ENCODE results near the gene ADK.
"Not testable (repeated sequence)": the region's sequence is repeated elsewhere in the genome, so short reads cannot be mapped to it uniquely, and the experiment has no call there.

ADK gene

GRCh38 chr10:74150990-74151878 is at the start of gene ADK:
TSS of gene ADK (plus strand) at chr10:74151221. CDS start at chr10:74151279, 58 bp downstream.
- DNase-seq = peak; percentile 99

GRCh38 chr10:74103560-74104258 is 47.3 kb upstream of the ADK start:
- peak; percentile 63 to 87 for DNase-seq

- DNase-seq = no peak
Measured at GRCh38 chr10:74104480-74104879, 46.5 kb upstream of the ADK start.

- no peak for DNase-seq
Measured at GRCh38 chr10:74104996-74105395, 46.0 kb upstream of the ADK start.

DNA sequence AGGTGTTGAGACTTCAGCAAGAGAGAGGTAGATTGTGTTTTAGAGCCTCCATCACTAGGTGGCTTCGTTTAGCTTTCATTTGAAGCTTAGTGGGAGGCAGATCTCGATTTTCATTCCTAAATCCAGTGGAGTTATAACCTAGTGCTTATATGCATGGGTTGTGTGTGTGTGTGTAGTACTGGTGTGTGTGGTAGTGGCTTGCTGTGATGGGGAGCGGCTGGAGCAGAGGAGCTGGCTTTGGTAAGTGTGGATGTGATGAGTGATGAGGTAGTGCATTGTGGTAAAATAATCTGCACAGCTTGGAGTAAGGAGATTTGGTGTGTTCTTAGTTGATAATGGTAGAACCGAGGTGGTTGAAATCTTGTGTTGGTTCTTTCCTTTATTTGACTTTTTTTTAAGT is 43.6 kb upstream of the ADK start:
- DNase-seq = no peak

DNA sequence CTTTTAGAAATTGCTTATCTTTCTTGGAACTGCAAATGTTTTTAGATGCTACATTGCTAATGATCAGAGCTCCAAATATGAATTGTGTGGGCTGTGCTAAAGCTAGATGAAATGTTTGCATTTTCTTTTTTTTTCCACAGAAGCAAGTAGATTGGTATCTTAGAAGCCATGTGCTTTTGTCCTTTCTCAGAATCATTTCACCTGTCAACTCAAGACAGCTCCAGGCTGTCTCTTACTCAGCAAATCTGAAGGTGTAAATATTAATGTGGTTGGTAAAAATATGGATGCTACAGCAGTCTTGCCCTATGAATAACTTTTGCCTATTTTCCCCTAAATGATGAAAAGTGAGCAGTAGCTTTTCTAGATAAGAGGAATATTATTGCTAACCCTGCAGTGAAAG is 41.6 kb upstream of the ADK start:
- no peak for DNase-seq

- DNase-seq = no peak
Measured at GRCh38 chr10:74110120-74110519, 40.9 kb upstream of the ADK start.

DNA sequence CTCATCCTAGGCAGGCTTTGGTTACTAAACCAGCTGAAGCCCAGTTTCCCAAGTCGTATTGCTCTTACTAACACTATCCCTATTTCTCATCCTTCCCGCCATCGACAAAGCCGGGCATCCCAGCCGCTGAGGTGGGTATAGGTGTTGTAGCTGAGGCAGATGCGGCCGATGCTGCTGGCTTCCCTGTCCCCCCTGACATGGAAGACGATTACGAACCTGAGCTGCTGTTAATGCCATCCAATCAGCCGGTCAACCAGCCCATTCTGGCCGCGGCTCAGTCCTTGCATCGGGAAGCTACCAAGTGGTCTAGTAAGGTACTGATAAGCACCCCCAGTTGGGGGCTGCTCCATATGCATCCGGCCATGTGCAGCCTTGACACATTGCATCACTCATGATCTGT is 39.2 kb upstream of the ADK start:
- DNase-seq = no peak

GRCh38 chr10:74113546-74113945 is 37.5 kb upstream of the ADK start:
- no peak for DNase-seq

- DNase-seq = no peak
Measured at GRCh38 chr10:74114041-74114448, 37.0 kb upstream of the ADK start.

DNA sequence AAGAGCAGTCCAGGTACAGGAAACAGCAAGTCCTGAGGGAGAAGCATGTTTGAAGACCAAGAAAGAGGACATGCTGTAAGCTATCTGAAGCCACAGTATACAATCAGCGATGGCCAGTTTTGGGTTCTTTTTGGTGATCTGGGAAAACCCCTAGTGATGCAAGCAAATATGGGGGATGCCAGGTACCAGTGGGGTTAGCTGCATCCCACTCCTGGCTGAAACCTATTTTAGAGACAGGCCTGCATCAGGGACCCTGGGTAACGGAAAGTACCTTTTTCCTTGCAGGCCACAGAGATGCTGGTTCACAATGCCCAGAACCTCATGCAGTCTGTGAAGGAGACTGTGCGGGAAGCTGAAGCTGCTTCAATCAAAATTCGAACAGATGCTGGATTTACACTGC is 33.3 kb upstream of the ADK start:
- DNase-seq = no peak

GRCh38 chr10:74118804-74119203 is 32.2 kb upstream of the ADK start:
- no peak for DNase-seq

DNA sequence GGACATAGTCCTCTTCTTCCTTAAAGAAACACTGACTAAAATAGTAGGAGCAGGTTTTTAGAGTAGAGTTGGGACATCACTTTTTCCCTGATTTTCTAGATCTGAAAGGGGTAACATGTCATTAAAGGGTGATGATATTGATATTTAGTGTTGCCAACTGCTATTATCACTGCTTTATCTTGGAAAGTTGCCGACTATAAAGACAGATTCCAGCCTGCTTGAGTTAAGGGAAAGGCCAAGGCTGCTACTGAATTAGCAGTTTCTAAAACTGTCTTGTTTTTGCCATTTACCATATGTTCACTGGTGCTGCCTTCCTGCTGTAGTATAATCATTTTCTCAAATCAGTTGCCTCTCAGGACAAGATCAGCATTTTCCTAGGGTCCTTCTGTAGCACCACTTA is 30.1 kb upstream of the ADK start:
- no peak for DNase-seq

- DNase-seq = no peak
Measured at GRCh38 chr10:74121368-74121767, 29.7 kb upstream of the ADK start.

- no peak for DNase-seq
Measured at GRCh38 chr10:74122060-74122459, 29.0 kb upstream of the ADK start.

GRCh38 chr10:74123081-74123480 is 27.9 kb upstream of the ADK start:
- peak in 1 of 2 experiments; percentile 12 for DNase-seq

- no peak for DNase-seq
Measured at GRCh38 chr10:74133923-74134820, 16.8 kb upstream of the ADK start.

- DNase-seq = no peak
Measured at GRCh38 chr10:74135452-74135851, 15.6 kb upstream of the ADK start.

DNA sequence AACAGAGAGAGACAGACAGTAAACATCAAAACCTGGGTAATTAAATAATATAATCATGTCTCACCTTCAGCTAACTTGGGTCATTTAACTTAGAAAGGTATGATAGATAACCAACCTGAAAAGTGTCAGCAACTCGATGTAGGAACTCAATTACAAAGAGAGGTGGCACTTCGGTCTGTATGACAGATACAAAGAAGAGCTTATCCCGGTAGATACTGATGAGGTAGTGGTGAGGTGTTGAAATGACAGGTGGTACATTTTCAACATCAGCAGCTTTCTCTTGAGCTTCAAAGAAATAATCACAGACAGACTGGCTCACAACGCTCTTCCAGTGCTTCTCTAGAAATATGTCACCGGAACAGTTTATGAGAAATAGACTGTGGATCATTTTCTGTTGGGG is 13.0 kb upstream of the ADK start:
- no peak for DNase-seq

- not testable (repeated sequence) for DNase-seq
Measured at GRCh38 chr10:74138596-74138995, 12.4 kb upstream of the ADK start.

GRCh38 chr10:74139981-74140380 is 11.0 kb upstream of the ADK start:
- no peak for DNase-seq

DNA sequence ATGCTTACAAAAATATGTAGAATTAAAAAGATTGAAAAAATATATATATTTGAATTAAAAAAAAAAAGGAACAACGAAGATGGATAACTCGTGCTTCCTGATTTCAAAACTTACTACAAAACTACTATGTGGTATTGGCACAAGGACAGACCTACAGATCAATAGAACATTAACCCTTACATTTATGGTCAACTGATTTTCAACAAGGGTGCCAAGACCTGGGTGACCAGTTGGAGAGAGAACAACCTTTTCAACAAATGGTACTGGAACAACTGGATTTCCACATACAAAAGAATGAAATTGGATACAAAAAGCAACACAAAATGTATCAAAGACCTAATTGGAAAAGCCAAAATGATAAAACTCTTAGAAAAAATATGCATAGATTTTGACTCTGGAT is 10.5 kb upstream of the ADK start:
- DNase-seq = no peak

GRCh38 chr10:74145133-74145532 is 5.9 kb upstream of the ADK start:
- DNase-seq = no peak

Data from Kasumi-1 (cell line).